Panc1 (cell line): ENCODE results near the gene CDK1. TPM values are rescaled to one million over a fixed set of nuclear protein-coding genes. Genes with fewer than 3 reads are reported as not detected.

Experiments used
- ATAC-seq: fragments of 200-7000 bp; cut with Tn5 transposase; 2 replicates; pipeline ENCODE4 v1.9.1; 2020; ENCODE audit warnings: mild to moderate bottlenecking, moderate library complexity
- BruUV-seq: library from RNA; stranded (reverse); fragments of 400-500 nt; replicated peaks from 2 replicates; lab custom pipeline; 2021; lab: Mats Ljungman, UMichigan
- CTCF ChIA-PET: fragments of 300-600 bp; sonication (Branson Sonifier 250); formaldehyde crosslinking; loops from one replicate; lab custom pipeline; 2022; ENCODE audit warnings: antibody characterized with exemption; lab: Charles Lee
- POLR2A ChIA-PET: fragments of 300-600 bp; sonication (Branson Sonifier 250); formaldehyde crosslinking; loops from one replicate; lab custom pipeline; 2022; ENCODE audit warnings: antibody characterized with exemption; lab: Charles Lee
- DNase-seq: peaks from one replicate; pipeline ENCODE4 v3.0.0-alpha.2; 2010; ENCODE audit warnings: low read depth, low spot score
- H3K27ac ChIP-seq: 2 replicates; pipeline ENCODE4 v1.5.1; 2011; ENCODE audit warnings: mild to moderate bottlenecking, low read length, inconsistent platforms
- H3K27me3 ChIP-seq: fragments of 200-500 bp; sonication (Bioruptor generic); 2 replicates; pipeline ENCODE4 v1.6.0; 2014; ENCODE audit warnings: low read length, inconsistent platforms; ENCODE audit not compliant: control insufficient read depth, insufficient read depth
- H3K36me3 ChIP-seq: fragments of 200-500 bp; sonication (Bioruptor generic); 2 replicates; pipeline ENCODE4 v1.5.1; 2014; ENCODE audit warnings: inconsistent platforms, mild to moderate bottlenecking, low read length, moderate library complexity; ENCODE audit not compliant: control insufficient read depth, insufficient read depth
- H3K4me1 ChIP-seq: 2 replicates; pipeline ENCODE4 v1.5.1; 2011; ENCODE audit warnings: inconsistent platforms, mild to moderate bottlenecking, low read length, moderate library complexity; ENCODE audit not compliant: control insufficient read depth, insufficient read depth
- H3K4me3 ChIP-seq, 2 experiments: 2 replicates each; pipeline ENCODE4 v1.5.1; 2011 to 2012; ENCODE audit warnings: low read depth in 2 of 2, low read length in 2 of 2, mild to moderate bottlenecking in 2 of 2, inconsistent platforms in 1 of 2, moderate library complexity in 1 of 2
- H3K9me3 ChIP-seq: fragments of 200-500 bp; sonication (Bioruptor generic); 2 replicates; pipeline ENCODE4 v1.5.1; 2014; ENCODE audit warnings: low read depth, mild to moderate bottlenecking, inconsistent platforms, low read length, moderate library complexity; ENCODE audit not compliant: control insufficient read depth, insufficient read depth
- CTCF ChIP-seq: fragments of 450-650 bp; IDR thresholded peaks from 2 replicates; pipeline ENCODE4 v1.5.1; 2017; ENCODE audit warnings: mild to moderate bottlenecking
- POLR2AphosphoS5 ChIP-seq: IDR thresholded peaks from 2 replicates; pipeline ENCODE4 v1.6.1; 2012; ENCODE audit warnings: mild to moderate bottlenecking, low read depth, low read length, moderate library complexity
- REST ChIP-seq, 2 experiments: IDR thresholded peaks; 2 replicates each; pipeline ENCODE4 v1.6.1; 2011 to 2012; ENCODE audit warnings: low read depth in 2 of 2, control low read depth in 1 of 2, low read length in 1 of 2, mild to moderate bottlenecking in 1 of 2, moderate library complexity in 1 of 2; ENCODE audit not compliant: insufficient read depth in 1 of 2
- SIN3A ChIP-seq: IDR thresholded peaks from 2 replicates; pipeline ENCODE4 v1.6.1; 2012; ENCODE audit warnings: low read depth, mild to moderate bottlenecking, low read length, moderate library complexity, borderline replicate concordance; ENCODE audit not compliant: insufficient read depth
- TCF7L2 ChIP-seq: IDR thresholded peaks from 2 replicates; pipeline ENCODE4 v1.6.1; 2011; ENCODE audit warnings: mild to moderate bottlenecking, low read depth, low read length, inconsistent platforms
- in situ Hi-C: cut with HindIII; loops from 2 replicates; pipeline ENCODE4 v1.10.0; 2016; ENCODE audit warnings: low sequenced_read_pairs, low pct_unique_long_range_greater_than_20kb
- intact Hi-C: fragments of 100-400 bp; cut with micrococcal nuclease; formaldehyde crosslinking; loops from one replicate; pipeline ENCODE4 v1.10.0; 2022; ENCODE audit not compliant: unreplicated experiment
- total RNA-seq: library from RNA; stranded (reverse); gene quantifications from one replicate; pipeline ENCODE4 v1.2.1, GENCODE V29; 2021; ENCODE audit not compliant: unreplicated experiment

Gene CDK1
- total RNA-seq, 1 experiment from 2014 or later, result 75.5 TPM

- CTCF ChIA-PET, result no interaction called here
- no TSS peak for BruUV-seq
Measured at GRCh38 chr10:60784641-60785040, 6.4 kb downstream of the CDK1 start.

GRCh38 chr10:60788544-60788943, 10.3 kb downstream of the CDK1 start:
- no peaks in the 10 kb centered on the region for H3K27me3 ChIP-seq

More at GRCh38 chr10:60784641-60785040, 6.4 kb downstream of the CDK1 start:
- Histone ChIP-seq H3K9me3 (no peaks in the 10 kb centered on the region), H3K27me3 (no peaks in the 10 kb centered on the region), H3K4me1 (peaks cover 27% of the 10 kb centered on the region), H3K36me3 (peaks cover 80% of the 10 kb centered on the region), H3K4me3 (no peak overlapping the region), H3K27ac (peak overlapping the region; percentile 62)
- no peak for TF ChIP-seq CTCF
- TF ChIP-seq REST (IDR thresholded peaks at IDR 0.05; ENCODE audit: insufficient read depth in 1 of 2, low read depth in 2 of 2, low read length in 1 of 2), result no peak
- TF ChIP-seq POLR2AphosphoS5, result no peak
- no peak for TF ChIP-seq TCF7L2
- TF ChIP-seq SIN3A, result no peak
- in situ Hi-C loops, result no loop called here
- POLR2A ChIA-PET, result no interaction called here
- DNase-seq (no peak), ATAC-seq (no peak)
- intact Hi-C loops, result no loop called here

More at GRCh38 chr10:60788544-60788943, 10.3 kb downstream of the CDK1 start:
- Histone ChIP-seq H3K4me3 (no peak overlapping the region), H3K4me1 (peaks cover 2% of the 10 kb centered on the region; the same call in 1 of the 2 replicates), H3K36me3 (peaks cover 77% of the 10 kb centered on the region), H3K27ac (no peak overlapping the region; the same call in 1 of the 2 replicates), H3K9me3 (no peaks in the 10 kb centered on the region)
- no TSS peak for BruUV-seq
- in situ Hi-C loops (no loop called here), intact Hi-C loops (no loop called here)
- DNase-seq (no peak), ATAC-seq (no peak)
- TF ChIP-seq TCF7L2, result no peak
- TF ChIP-seq REST (IDR thresholded peaks at IDR 0.05; ENCODE audit: insufficient read depth in 1 of 2, low read depth in 2 of 2, low read length in 1 of 2), result no peak
- TF ChIP-seq POLR2AphosphoS5, result no peak
- no peak for TF ChIP-seq CTCF
- no peak for TF ChIP-seq SIN3A
- CTCF ChIA-PET, result no interaction called here
- POLR2A ChIA-PET, result no interaction called here
